Osteoblast (primary cell): ENCODE results near the gene ZMIZ1. TPM values are rescaled to one million over a fixed set of nuclear protein-coding genes. Genes with fewer than 3 reads are reported as not detected.

ENCODE experiments used
- DNase-seq: peaks from one replicate; pipeline ENCODE4 v3.0.0; 2011; ENCODE audit warnings: low spot score, mixed read lengths; ENCODE audit not compliant: insufficient read length; ENCODE audit errors: missing footprints
- H2AFZ ChIP-seq: 2 replicates; pipeline ENCODE4 v1.6.0; 2011; ENCODE audit warnings: mild to moderate bottlenecking, low read length
- H3K27ac ChIP-seq: 2 replicates; pipeline ENCODE4 v1.5.1; 2011; ENCODE audit warnings: mild to moderate bottlenecking, low read depth, low read length, moderate library complexity
- H3K27me3 ChIP-seq: 2 replicates; pipeline ENCODE4 v1.6.0; 2012; ENCODE audit warnings: mild to moderate bottlenecking, control low read depth, inconsistent platforms, low read length, moderate library complexity; ENCODE audit not compliant: insufficient read depth
- H3K36me3 ChIP-seq: 2 replicates; pipeline ENCODE4 v1.5.1; 2011; ENCODE audit warnings: mild to moderate bottlenecking, low read length, control low read depth, moderate library complexity; ENCODE audit not compliant: insufficient read depth
- H3K4me1 ChIP-seq: 2 replicates; pipeline ENCODE4 v1.5.1; 2011; ENCODE audit warnings: mild to moderate bottlenecking, low read length, control low read depth, moderate library complexity; ENCODE audit not compliant: insufficient read depth
- H3K4me2 ChIP-seq: 2 replicates; pipeline ENCODE4 v1.6.0; 2011; ENCODE audit warnings: mild to moderate bottlenecking, low read length; ENCODE audit not compliant: insufficient read depth
- H3K4me3 ChIP-seq: fragments of 200-600 bp; sonication (generic); 3 replicates; pipeline ENCODE4 v1.5.1; 2012; ENCODE audit warnings: mild to moderate bottlenecking, low read length, inconsistent platforms; ENCODE audit not compliant: insufficient read depth
- H3K79me2 ChIP-seq: 2 replicates; pipeline ENCODE4 v1.6.0; 2012; ENCODE audit warnings: mild to moderate bottlenecking, low read length, control low read depth, inconsistent platforms; ENCODE audit not compliant: insufficient read depth
- H3K9me3 ChIP-seq: 2 replicates; pipeline ENCODE4 v1.5.1; 2011; ENCODE audit warnings: low read depth, low read length, control low read depth
- H4K20me1 ChIP-seq: 2 replicates; pipeline ENCODE4 v1.6.0; 2012; ENCODE audit warnings: mild to moderate bottlenecking, low read length, control low read depth; ENCODE audit not compliant: insufficient read depth
- CTCF ChIP-seq: IDR thresholded peaks from 2 replicates; pipeline ENCODE4 v1.5.1; 2011; ENCODE audit warnings: mild to moderate bottlenecking, low read depth, low read length, moderate library complexity; ENCODE audit errors: extremely low read depth
- total RNA-seq: library from RNA; depleted of rRNA; stranded (reverse); fragments of >200 nt; gene quantifications from 2 replicates; pipeline ENCODE4 v1.2.3, GENCODE V29; 2012

ZMIZ1 gene
- total RNA-seq, 1 donor = 40.9 TPM

DNA sequence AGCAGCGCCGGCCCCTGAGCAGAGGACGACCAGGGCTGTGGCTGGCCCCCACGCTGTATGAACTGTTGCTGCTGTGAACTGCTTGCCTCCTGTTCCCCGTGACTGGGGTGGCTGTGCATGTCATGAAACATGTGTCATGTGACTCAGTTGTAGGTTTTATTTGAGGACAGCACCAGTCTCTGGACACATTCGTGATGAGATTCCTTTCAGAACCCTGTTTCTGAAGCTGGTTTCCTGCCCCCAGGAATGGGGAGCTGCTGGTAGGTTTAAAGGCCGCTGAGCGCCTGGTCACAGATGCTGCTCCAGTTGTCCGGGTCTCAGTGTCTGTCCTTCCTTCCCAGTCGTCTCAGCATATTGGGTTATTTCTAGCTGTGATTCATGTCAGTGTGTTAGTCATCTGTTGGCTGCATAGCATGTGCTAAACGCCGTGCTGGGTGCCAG, 199.4 kb downstream of the ZMIZ1 start:
- Histone ChIP-seq H3K27ac (peak overlapping the region; percentile 98), H3K79me2 (peaks cover 90% of the 10 kb centered on the region), H3K4me1 (peaks cover 52% of the 10 kb centered on the region), H2AFZ (no peak overlapping the region), H3K9me3 (no peaks in the 10 kb centered on the region), H4K20me1 (peaks cover 65% of the 10 kb centered on the region), H3K36me3 (peaks cover 33% of the 10 kb centered on the region), H3K4me3 (no peak overlapping the region), H3K4me2 (peak overlapping the region; percentile 32), H3K27me3 (no peaks in the 10 kb centered on the region)
- TF ChIP-seq CTCF = no peak
- DNase-seq = peak; percentile 95

DNA sequence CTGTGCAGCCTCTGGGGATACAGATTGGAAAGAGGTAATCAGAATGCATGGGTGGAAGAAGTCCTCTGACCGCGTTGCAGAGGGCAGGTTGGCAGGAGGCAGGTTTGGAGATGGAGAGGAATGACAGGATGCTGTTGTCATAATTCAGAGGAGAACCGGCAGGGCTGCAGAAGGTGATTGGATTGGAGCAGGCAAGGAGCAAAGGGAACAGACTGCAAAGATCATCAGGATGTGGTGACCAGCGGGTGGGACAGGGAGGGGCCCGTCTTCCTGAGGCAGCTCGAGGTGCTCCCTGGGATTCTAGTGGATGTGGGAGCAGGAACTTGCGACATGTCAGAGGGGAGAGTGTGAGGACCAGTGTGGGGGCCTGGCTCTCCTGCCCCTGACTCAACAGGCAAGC, 200.0 kb downstream of the ZMIZ1 start:
- Histone ChIP-seq H3K4me2 (peak overlapping the region; percentile 32), H3K4me3 (no peak overlapping the region), H3K27ac (peak overlapping the region; percentile 98), H4K20me1 (peaks cover 69% of the 10 kb centered on the region), H2AFZ (no peak overlapping the region), H3K79me2 (peaks cover 90% of the 10 kb centered on the region), H3K9me3 (no peaks in the 10 kb centered on the region), H3K36me3 (peaks cover 30% of the 10 kb centered on the region), H3K27me3 (no peaks in the 10 kb centered on the region), H3K4me1 (peaks cover 56% of the 10 kb centered on the region)
- no peak for DNase-seq
- TF ChIP-seq CTCF = no peak

GRCh38 chr10:79269443-79269842, 200.7 kb downstream of the ZMIZ1 start:
- peaks cover 58% of the 10 kb centered on the region for H3K4me1 ChIP-seq
- peaks cover 67% of the 10 kb centered on the region for H4K20me1 ChIP-seq
- H3K4me2 ChIP-seq = no peak overlapping the region
- no peaks in the 10 kb centered on the region for H3K27me3 ChIP-seq
- no peaks in the 10 kb centered on the region for H3K9me3 ChIP-seq
- peak overlapping the region; percentile 98 for H3K27ac ChIP-seq
- peaks cover 30% of the 10 kb centered on the region for H3K36me3 ChIP-seq
- H3K4me3 ChIP-seq = no peak overlapping the region
- TF ChIP-seq CTCF = no peak
- DNase-seq = no peak
- H2AFZ ChIP-seq = no peak overlapping the region
- peaks cover 90% of the 10 kb centered on the region for H3K79me2 ChIP-seq

- Histone ChIP-seq H3K27ac (peak overlapping the region; percentile 98), H3K4me1 (peaks cover 59% of the 10 kb centered on the region), H3K36me3 (peaks cover 30% of the 10 kb centered on the region), H3K9me3 (no peaks in the 10 kb centered on the region), H3K4me2 (no peak overlapping the region), H2AFZ (no peak overlapping the region), H4K20me1 (peaks cover 65% of the 10 kb centered on the region), H3K4me3 (no peak overlapping the region), H3K27me3 (no peaks in the 10 kb centered on the region), H3K79me2 (peaks cover 90% of the 10 kb centered on the region)
- TF ChIP-seq CTCF = no peak
- no peak for DNase-seq
Measured at GRCh38 chr10:79269969-79270368, 201.2 kb downstream of the ZMIZ1 start.
